Measurements from ENCODE around the gene TP53INP2.

DNA sequence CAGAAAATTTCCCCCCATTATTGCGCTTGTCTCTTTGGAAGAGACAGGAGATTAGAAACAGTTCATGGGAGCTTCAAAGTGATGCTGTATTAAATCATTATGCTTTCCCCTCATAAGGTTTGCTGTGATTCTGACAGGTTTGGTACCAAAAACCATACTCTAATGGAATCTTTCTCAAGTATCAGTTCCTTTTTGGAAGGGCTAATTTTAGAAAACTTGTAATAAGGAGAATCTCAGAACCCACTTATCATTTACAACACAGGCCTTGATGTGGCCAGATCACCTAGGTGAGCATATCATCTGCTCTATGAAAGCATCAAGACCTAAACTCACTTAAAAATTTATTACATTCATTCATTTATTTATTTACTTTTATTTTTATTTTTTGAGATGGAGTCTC is 51.2 kb downstream of the TP53INP2 start:
- TF ChIP-seq, protein P1, sequence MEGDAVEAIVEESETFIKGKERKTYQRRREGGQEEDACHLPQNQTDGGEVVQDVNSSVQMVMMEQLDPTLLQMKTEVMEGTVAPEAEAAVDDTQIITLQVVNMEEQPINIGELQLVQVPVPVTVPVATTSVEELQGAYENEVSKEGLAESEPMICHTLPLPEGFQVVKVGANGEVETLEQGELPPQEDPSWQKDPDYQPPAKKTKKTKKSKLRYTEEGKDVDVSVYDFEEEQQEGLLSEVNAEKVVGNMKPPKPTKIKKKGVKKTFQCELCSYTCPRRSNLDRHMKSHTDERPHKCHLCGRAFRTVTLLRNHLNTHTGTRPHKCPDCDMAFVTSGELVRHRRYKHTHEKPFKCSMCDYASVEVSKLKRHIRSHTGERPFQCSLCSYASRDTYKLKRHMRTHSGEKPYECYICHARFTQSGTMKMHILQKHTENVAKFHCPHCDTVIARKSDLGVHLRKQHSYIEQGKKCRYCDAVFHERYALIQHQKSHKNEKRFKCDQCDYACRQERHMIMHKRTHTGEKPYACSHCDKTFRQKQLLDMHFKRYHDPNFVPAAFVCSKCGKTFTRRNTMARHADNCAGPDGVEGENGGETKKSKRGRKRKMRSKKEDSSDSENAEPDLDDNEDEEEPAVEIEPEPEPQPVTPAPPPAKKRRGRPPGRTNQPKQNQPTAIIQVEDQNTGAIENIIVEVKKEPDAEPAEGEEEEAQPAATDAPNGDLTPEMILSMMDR (IDR thresholded peaks at IDR 0.05 in 2 of 3, conservative IDR thresholded peaks at IDR 0.05 in 1 of 3; ENCODE audit: borderline replicate concordance in 1 of 3, insufficient read depth in 1 of 3, low read depth in 2 of 3, low read length in 2 of 3), result no peak
- TF ChIP-seq POLR2A (IDR thresholded peaks at IDR 0.05; ENCODE audit: borderline replicate concordance, extremely low read depth, insufficient read depth, insufficient read length) (no peak), SIN3A (IDR thresholded peaks at IDR 0.05; ENCODE audit: low read depth) (no peak), POLR2AphosphoS5 (IDR thresholded peaks at IDR 0.05; ENCODE audit: low read depth, low read length) (no peak), SP1 (IDR thresholded peaks at IDR 0.05; ENCODE audit: low read depth) (no peak), EZH2 (IDR thresholded peaks at IDR 0.05) (no peak)
- TF ChIP-seq, protein P2, sequence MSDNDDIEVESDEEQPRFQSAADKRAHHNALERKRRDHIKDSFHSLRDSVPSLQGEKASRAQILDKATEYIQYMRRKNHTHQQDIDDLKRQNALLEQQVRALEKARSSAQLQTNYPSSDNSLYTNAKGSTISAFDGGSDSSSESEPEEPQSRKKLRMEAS (IDR thresholded peaks at IDR 0.05), result no peak

Measured in HCT116 (cell line).